CD4-positive, alpha-beta T cell (primary cell): Measurements from ENCODE around the gene ATP1A2. TPM values are rescaled to one million over a fixed set of nuclear protein-coding genes. Genes with fewer than 3 reads are reported as not detected.

Experiments used
- ATAC-seq: fragments of 200-7000 bp; cut with Tn5 transposase; one replicate; pipeline ENCODE4 v1.10.0; 2022; ENCODE audit warnings: mild to moderate bottlenecking; ENCODE audit not compliant: poor library complexity
- CTCF ChIA-PET: fragments of 350-600 bp; sonication (Branson Sonifier 250); formaldehyde crosslinking; loops from one replicate; lab custom pipeline; 2021; ENCODE audit warnings: antibody characterized with exemption, inconsistent platforms; lab: Charles Lee
- POLR2A ChIA-PET: fragments of 350-600 bp; sonication (Branson Sonifier 250); formaldehyde crosslinking; loops from one replicate; lab custom pipeline; 2021; ENCODE audit warnings: antibody characterized with exemption, inconsistent platforms; lab: Charles Lee
- DNase-seq, 14 experiments: peaks; one replicate each; pipeline ENCODE4 v3.0.0-alpha.2; 2013 to 2020; ENCODE audit warnings: mixed read lengths in 2 of 14
- H3K27ac ChIP-seq, 2 donors: one replicate each; pipeline versions ENCODE4 v1.5.1 to v1.7.0; 2013; ENCODE audit warnings: low read length in 2 of 2, low read depth in 1 of 2, mild to moderate bottlenecking in 1 of 2
- H3K27me3 ChIP-seq, 2 experiments: 1 replicate in 1 of 2; 2 replicates in 1 of 2; pipeline versions ENCODE4 v1.6.1 to v1.7.0; 2013; ENCODE audit warnings: low read length in 2 of 2, control low read depth in 1 of 2, mild to moderate bottlenecking in 1 of 2, moderate library complexity in 1 of 2; ENCODE audit not compliant: insufficient read depth in 2 of 2, control insufficient read depth in 1 of 2
- H3K36me3 ChIP-seq: one replicate; pipeline ENCODE4 v1.6.1; 2013; ENCODE audit warnings: low read length, control low read depth; ENCODE audit not compliant: insufficient read depth
- H3K4me1 ChIP-seq: one replicate; pipeline ENCODE4 v1.6.1; 2013; ENCODE audit warnings: low read length, control low read depth; ENCODE audit not compliant: insufficient read depth
- H3K4me3 ChIP-seq: one replicate; pipeline ENCODE4 v1.5.1; 2013; ENCODE audit warnings: mild to moderate bottlenecking, low read length, moderate library complexity
- H3K9me3 ChIP-seq, 2 experiments: 1 replicate in 1 of 2; 2 replicates in 1 of 2; pipeline versions ENCODE4 v1.6.1 to v1.7.0; 2013; ENCODE audit warnings: low read length in 2 of 2, mild to moderate bottlenecking in 2 of 2, control low read depth in 1 of 2, moderate library complexity in 1 of 2; ENCODE audit not compliant: control insufficient read depth in 1 of 2, insufficient read depth in 1 of 2
- H3K27ac Mint-ChIP-seq: one replicate; pipeline ENCODE4 v1.8.0; 2020; ENCODE audit warnings: mixed read lengths
- H3K27me3 Mint-ChIP-seq: one replicate; pipeline ENCODE4 v1.8.0; 2021; ENCODE audit warnings: mixed read lengths
- H3K36me3 Mint-ChIP-seq: one replicate; pipeline ENCODE4 v1.8.0; 2021; ENCODE audit warnings: low read depth, mixed read lengths
- H3K4me1 Mint-ChIP-seq: one replicate; pipeline ENCODE4 v1.8.0; 2021; ENCODE audit warnings: low read depth, mixed read lengths
- H3K4me3 Mint-ChIP-seq: one replicate; pipeline ENCODE4 v1.8.0; 2020; ENCODE audit warnings: mild to moderate bottlenecking, mixed read lengths
- H3K9me3 Mint-ChIP-seq: one replicate; pipeline ENCODE4 v1.8.0; 2020; ENCODE audit warnings: mixed read lengths
- CTCF ChIP-seq: fragments of 200-600 bp; IDR thresholded peaks from one replicate; pipeline ENCODE4 v1.8.0; 2022; ENCODE audit warnings: antibody characterized with exemption, mild to moderate bottlenecking
- intact Hi-C, 2 experiments: fragments of 100-400 bp; cut with DNase I in 1 of 2; cut with micrococcal nuclease in 1 of 2; formaldehyde crosslinking; loops; one replicate each; pipeline versions ENCODE4 v1.15.1 to v1.9.0; 2023 to 2025; cut with DNase I, micrococcal nuclease
- total RNA-seq, 174 experiments: library from RNA in 2 of 174; stranded (reverse) in 2 of 174; gene quantifications; one replicate each; pipeline ENCODE4 v1.2.3 and lab custom pipeline; 2021 to 2026

Gene ATP1A2
- total RNA-seq, 2 experiments from 2014 or later, result not detected

- no peaks in the 10 kb centered on the region for H3K36me3 ChIP-seq
- CTCF ChIA-PET, result no interaction called here
- Mint-ChIP-seq H3K9me3 (no peaks in the 10 kb centered on the region), H3K4me3 (no peak overlapping the region), H3K4me1 (peaks cover 10% of the 10 kb centered on the region), H3K27ac (no peak overlapping the region), H3K36me3 (no peaks in the 10 kb centered on the region), H3K27me3 (peaks cover 32% of the 10 kb centered on the region)
- ATAC-seq (no peak), DNase-seq (no peak)
- H3K4me3 ChIP-seq, result no peak overlapping the region
- intact Hi-C loops, result no loop called here
- H3K9me3 ChIP-seq, result no peaks in the 10 kb centered on the region
- no peak overlapping the region for H3K27ac ChIP-seq
- peaks cover 4% of the 10 kb centered on the region for H3K4me1 ChIP-seq
- TF ChIP-seq CTCF, result no peak
- POLR2A ChIA-PET, result no interaction called here
- peaks cover 0 to 3% of the 10 kb centered on the region in 2 experiments for H3K27me3 ChIP-seq
Measured at GRCh38 chr1:160168016-160168415, 52.5 kb downstream of the ATP1A2 start.

- no peak overlapping the region for H3K27ac Mint-ChIP-seq
- peaks cover 0 to 3% of the 10 kb centered on the region in 2 experiments for H3K27me3 ChIP-seq
Measured at GRCh38 chr1:160168609-160169369, 53.2 kb downstream of the ATP1A2 start.

More at GRCh38 chr1:160168609-160169369, 53.2 kb downstream of the ATP1A2 start:
- ChIA-PET POLR2A (no interaction called here), CTCF (interaction anchor here (1.4 kb wide), 1 partner anchor 83 kb away, joined by 3 read pairs; no protein-coding TSS in a partner anchor)
- Mint-ChIP-seq H3K9me3 (no peaks in the 10 kb centered on the region), H3K36me3 (no peaks in the 10 kb centered on the region), H3K4me1 (peaks cover 10% of the 10 kb centered on the region), H3K4me3 (no peak overlapping the region), H3K27me3 (peaks cover 26% of the 10 kb centered on the region)
- ATAC-seq, result no peak
- intact Hi-C loops, result no loop called here
- no peak for DNase-seq
- Histone ChIP-seq H3K36me3 (no peaks in the 10 kb centered on the region), H3K4me1 (peaks cover 4% of the 10 kb centered on the region), H3K4me3 (no peak overlapping the region), H3K27ac (no peak overlapping the region), H3K9me3 (no peaks in the 10 kb centered on the region)
- TF ChIP-seq CTCF, result no peak
